IPS DF 6.9 (cell line): Measurements from ENCODE around the gene CFDP1.

ENCODE experiments used
- DNase-seq: peaks from one replicate; pipeline ENCODE4 v3.0.0-alpha.2; 2013; ENCODE audit warnings: low read depth, low spot score
- H3K27ac ChIP-seq: one replicate; pipeline ENCODE4 v1.5.1; 2013; ENCODE audit warnings: low read length, control low read depth
- H3K27me3 ChIP-seq: 2 replicates; pipeline ENCODE4 v1.6.1; 2013; ENCODE audit warnings: mild to moderate bottlenecking, low read length; ENCODE audit not compliant: control insufficient read depth, insufficient read depth
- H3K36me3 ChIP-seq: 2 replicates; pipeline ENCODE4 v1.6.1; 2013; ENCODE audit warnings: low read length; ENCODE audit not compliant: control insufficient read depth, insufficient read depth
- H3K4me1 ChIP-seq: 2 replicates; pipeline ENCODE4 v1.6.1; 2013; ENCODE audit warnings: low read length; ENCODE audit not compliant: control insufficient read depth, insufficient read depth
- H3K4me3 ChIP-seq: 2 replicates; pipeline ENCODE4 v1.5.1; 2013; ENCODE audit warnings: mild to moderate bottlenecking, low read length
- H3K9me3 ChIP-seq: 2 replicates; pipeline ENCODE4 v1.6.1; 2013; ENCODE audit warnings: low read length, inconsistent platforms; ENCODE audit not compliant: control insufficient read depth, insufficient read depth
- WGBS: extraction: QIAGEN DNeasy Blood & Tissue Kit; methylation state at CpG from one replicate; pipeline ENCODE4 v1.1.7; 2013; ENCODE audit warnings: mixed read lengths, missing lambda C conversion rate; ENCODE audit not compliant: insufficient read length, insufficient coverage; 5-methylcytosine and 5-hydroxymethylcytosine counted together

CFDP1 gene

DNA sequence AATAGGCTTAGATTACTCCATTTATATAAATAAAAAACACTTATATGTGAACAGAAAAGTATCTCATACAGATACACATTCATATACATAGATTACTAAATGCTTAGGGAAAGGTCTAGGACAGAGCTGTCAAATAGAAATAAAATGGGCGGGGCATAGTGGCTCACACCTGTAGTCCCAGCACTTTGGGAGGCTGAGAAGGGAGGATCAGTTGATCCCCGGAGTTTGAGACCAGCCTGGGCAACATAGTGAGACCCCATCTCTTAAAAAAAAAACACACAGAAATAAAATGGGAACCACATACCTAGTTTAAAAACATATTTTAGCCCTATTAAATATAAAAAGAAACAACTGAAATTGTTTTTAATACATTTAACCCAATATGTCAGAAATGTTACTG is 58.9 kb downstream of the CFDP1 start:
- no peak overlapping the region for H3K4me3 ChIP-seq
- DNase-seq, result no peak
- no peaks in the 10 kb centered on the region for H3K36me3 ChIP-seq
- WGBS, result no CpG with 5 or more reads among the region's 2 CpGs
- no peaks in the 10 kb centered on the region for H3K9me3 ChIP-seq
- H3K27me3 ChIP-seq, result no peaks in the 10 kb centered on the region
- no peak overlapping the region for H3K27ac ChIP-seq
- no peaks in the 10 kb centered on the region for H3K4me1 ChIP-seq

- Histone ChIP-seq H3K9me3 (no peaks in the 10 kb centered on the region), H3K4me1 (no peaks in the 10 kb centered on the region), H3K27me3 (no peaks in the 10 kb centered on the region), H3K27ac (no peak overlapping the region), H3K4me3 (no peak overlapping the region), H3K36me3 (no peaks in the 10 kb centered on the region)
- DNase-seq, result no peak
- WGBS, result no CpG with 5 or more reads among the region's 3 CpGs
Measured at GRCh38 chr16:75372236-75372856, 61.0 kb downstream of the CFDP1 start.

- no peak for DNase-seq
- H3K36me3 ChIP-seq, result no peaks in the 10 kb centered on the region
- H3K27me3 ChIP-seq, result no peaks in the 10 kb centered on the region
- no peak overlapping the region for H3K27ac ChIP-seq
- H3K4me3 ChIP-seq, result no peak overlapping the region
- no CpG with 5 or more reads among the region's 3 CpGs for WGBS
- no peaks in the 10 kb centered on the region for H3K4me1 ChIP-seq
- no peaks in the 10 kb centered on the region for H3K9me3 ChIP-seq
Measured at GRCh38 chr16:75371171-75371570, 62.1 kb downstream of the CFDP1 start.

DNA sequence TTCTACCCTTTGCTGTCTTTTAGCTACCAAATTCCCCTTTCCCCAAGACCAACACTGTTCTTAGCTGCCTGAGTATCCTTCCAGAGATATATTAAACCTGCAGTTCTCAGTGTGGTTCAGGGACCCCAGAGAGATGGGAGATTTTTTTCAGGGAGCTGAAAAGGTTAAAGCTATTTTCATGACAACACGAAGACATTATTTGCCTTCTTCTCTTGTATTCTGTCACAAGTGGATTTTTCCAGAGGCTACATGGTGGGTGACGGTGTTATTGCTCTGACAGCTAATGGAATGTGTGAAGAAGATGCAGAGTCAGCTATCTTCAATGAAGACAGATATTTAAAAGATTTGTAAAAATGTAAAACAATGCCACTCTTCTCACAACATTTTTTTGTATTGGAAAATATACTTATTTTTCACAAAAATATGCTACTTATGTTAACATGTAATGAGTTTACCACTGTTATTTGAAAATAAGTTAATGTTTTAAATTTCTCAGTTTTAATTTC is 69.0 kb downstream of the CFDP1 start:
- no CpG with 5 or more reads among the region's 2 CpGs for WGBS
- Histone ChIP-seq H3K36me3 (no peaks in the 10 kb centered on the region), H3K27ac (no peak overlapping the region), H3K9me3 (no peaks in the 10 kb centered on the region), H3K4me3 (no peak overlapping the region), H3K27me3 (no peaks in the 10 kb centered on the region), H3K4me1 (no peaks in the 10 kb centered on the region)
- DNase-seq, result no peak

DNA sequence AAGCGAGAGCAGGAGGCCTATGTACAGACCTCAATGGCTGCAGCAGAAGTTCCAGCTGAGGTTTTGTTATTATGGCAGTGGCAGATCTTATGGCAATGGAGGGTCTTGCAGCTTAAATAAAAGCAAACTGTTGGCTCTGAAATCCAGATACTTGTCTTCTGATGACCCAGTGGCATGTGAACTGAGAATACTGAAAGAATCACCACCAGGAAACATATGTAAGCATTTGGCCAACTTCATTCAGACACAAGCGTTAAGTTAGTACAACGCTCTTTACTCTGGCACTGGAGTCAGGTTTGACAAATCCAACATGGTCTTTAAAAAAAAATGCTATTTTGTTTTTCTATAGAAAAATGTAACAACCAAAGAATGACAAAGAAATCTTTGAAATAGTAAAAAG is 70.5 kb downstream of the CFDP1 start:
- H3K36me3 ChIP-seq, result no peaks in the 10 kb centered on the region

DNA sequence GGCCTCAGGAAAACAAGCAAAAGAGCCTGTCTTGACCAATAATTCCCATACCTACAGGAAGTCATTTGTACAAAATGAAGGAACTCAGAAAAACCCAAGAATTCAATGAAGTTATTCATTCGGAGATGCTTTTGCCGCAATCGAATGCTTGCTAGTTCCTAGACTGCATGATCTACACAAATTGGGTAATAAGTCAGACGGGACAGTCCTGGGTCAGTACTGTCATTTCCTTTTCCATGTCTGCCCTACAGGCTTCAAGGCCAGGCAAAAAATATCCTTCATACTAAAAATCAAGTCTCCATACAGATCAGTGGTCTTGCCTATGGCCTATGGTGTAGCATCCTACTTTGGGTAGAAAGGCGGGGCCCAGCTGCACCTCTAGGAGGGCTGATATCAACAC is 71.4 kb downstream of the CFDP1 start:
- no peaks in the 10 kb centered on the region for H3K4me1 ChIP-seq
- no peaks in the 10 kb centered on the region for H3K9me3 ChIP-seq
- H3K4me3 ChIP-seq, result no peak overlapping the region
- no peaks in the 10 kb centered on the region for H3K36me3 ChIP-seq
- no peak for DNase-seq
- no peaks in the 10 kb centered on the region for H3K27me3 ChIP-seq
- WGBS, result no CpG with 5 or more reads among the region's 5 CpGs
- no peak overlapping the region for H3K27ac ChIP-seq

More for the DNA sequence above, 70.5 kb downstream of the CFDP1 start:
- H3K27ac ChIP-seq, result no peak overlapping the region
- no peak overlapping the region for H3K4me3 ChIP-seq
- no peaks in the 10 kb centered on the region for H3K27me3 ChIP-seq
- no peak for DNase-seq
- no peaks in the 10 kb centered on the region for H3K9me3 ChIP-seq
- WGBS, result no CpG with 5 or more reads among the region's 3 CpGs
- no peaks in the 10 kb centered on the region for H3K4me1 ChIP-seq

GRCh38 chr16:75354170-75354569 is 79.1 kb downstream of the CFDP1 start:
- H3K27me3 ChIP-seq, result no peaks in the 10 kb centered on the region
- H3K4me3 ChIP-seq, result no peak overlapping the region
- H3K9me3 ChIP-seq, result no peaks in the 10 kb centered on the region
- H3K4me1 ChIP-seq, result no peaks in the 10 kb centered on the region
- H3K36me3 ChIP-seq, result no peaks in the 10 kb centered on the region
- no peak for DNase-seq
- no peak overlapping the region for H3K27ac ChIP-seq
- no CpG with 5 or more reads among the region's 3 CpGs for WGBS

DNA sequence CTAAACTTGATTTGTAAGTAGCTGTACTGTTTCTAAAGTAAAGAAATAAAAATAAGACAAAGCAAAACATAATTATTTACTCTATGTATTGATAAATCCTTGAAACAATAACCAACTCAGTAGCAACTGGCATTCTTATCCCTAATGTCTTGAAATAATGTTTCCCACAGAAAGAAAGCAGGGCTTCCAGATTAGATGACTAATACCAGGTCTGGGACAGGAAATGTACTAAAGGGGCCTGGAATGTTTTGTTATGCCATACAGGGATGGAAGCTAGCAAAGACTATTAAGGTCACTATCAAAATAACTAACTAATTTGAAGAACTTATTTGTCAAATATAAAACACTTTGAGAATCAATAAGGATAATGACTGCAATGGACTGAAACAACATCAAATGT is 82.1 kb downstream of the CFDP1 start:
- Histone ChIP-seq H3K36me3 (no peaks in the 10 kb centered on the region), H3K27ac (no peak overlapping the region), H3K4me1 (no peaks in the 10 kb centered on the region), H3K27me3 (no peaks in the 10 kb centered on the region), H3K9me3 (no peaks in the 10 kb centered on the region), H3K4me3 (no peak overlapping the region)
- DNase-seq, result no peak

GRCh38 chr16:75345711-75346110 is 87.6 kb downstream of the CFDP1 start:
- Histone ChIP-seq H3K4me3 (no peak overlapping the region), H3K36me3 (no peaks in the 10 kb centered on the region), H3K4me1 (no peaks in the 10 kb centered on the region; the same call in 1 of the 2 replicates), H3K27me3 (no peaks in the 10 kb centered on the region), H3K9me3 (no peaks in the 10 kb centered on the region), H3K27ac (no peak overlapping the region)
- DNase-seq, result no peak
- no CpG with 5 or more reads among the region's 2 CpGs for WGBS

DNA sequence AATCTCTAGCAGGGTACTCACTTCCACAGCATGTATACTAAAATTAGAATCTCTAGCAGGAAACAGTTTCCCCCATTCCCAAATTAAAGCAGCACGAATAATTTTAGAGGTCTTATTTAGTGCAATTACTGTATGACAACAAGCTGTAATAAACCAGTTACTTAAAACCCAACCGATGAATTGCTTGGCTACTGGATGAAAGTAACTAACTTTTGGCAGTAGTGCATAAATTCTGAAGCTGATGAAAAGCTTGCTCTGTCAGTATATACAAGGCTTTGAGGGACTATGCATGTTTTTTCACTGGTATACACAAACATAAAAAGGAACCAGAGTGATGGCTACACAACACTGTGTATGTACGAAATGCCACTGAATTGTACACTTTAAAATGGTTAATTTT is 89.4 kb downstream of the CFDP1 start:
- Histone ChIP-seq H3K27me3 (no peaks in the 10 kb centered on the region), H3K9me3 (no peaks in the 10 kb centered on the region), H3K27ac (no peak overlapping the region), H3K36me3 (no peaks in the 10 kb centered on the region), H3K4me1 (no peaks in the 10 kb centered on the region; the same call in 1 of the 2 replicates), H3K4me3 (no peak overlapping the region)
- WGBS, result no CpG with 5 or more reads among the region's 3 CpGs
- DNase-seq, result no peak

- Histone ChIP-seq H3K27me3 (no peaks in the 10 kb centered on the region), H3K9me3 (no peaks in the 10 kb centered on the region), H3K4me3 (no peak overlapping the region), H3K27ac (no peak overlapping the region), H3K4me1 (no peaks in the 10 kb centered on the region; the same call in 1 of the 2 replicates), H3K36me3 (no peaks in the 10 kb centered on the region)
- WGBS, result no CpG with 5 or more reads among the region's 2 CpGs
- no peak for DNase-seq
Measured at GRCh38 chr16:75343286-75343685, 90.0 kb downstream of the CFDP1 start.
